PFSK-1 (cell line): Measurements from ENCODE around the gene SCYL3.

Source experiments
- FOXP2 ChIP-seq: optimal IDR thresholded peaks from 2 replicates; pipeline ENCODE3; 2011; ENCODE audit warnings: borderline replicate concordance, control low read depth, inconsistent platforms; ENCODE audit not compliant: insufficient read depth; ENCODE audit errors: extremely low read length, extremely low read depth
- POLR2AphosphoS5 ChIP-seq: IDR thresholded peaks from 2 replicates; pipeline ENCODE4 v1.6.1; 2012; ENCODE audit warnings: low read depth, mild to moderate bottlenecking, control low read depth, low read length, moderate library complexity
- SIN3A ChIP-seq: IDR thresholded peaks from 2 replicates; pipeline ENCODE4 v1.6.1; 2012; ENCODE audit warnings: mild to moderate bottlenecking, low read length, moderate library complexity, borderline replicate concordance; ENCODE audit not compliant: insufficient read depth
- TAF1 ChIP-seq: IDR thresholded peaks from 2 replicates; pipeline ENCODE4 v1.6.1; 2012; ENCODE audit warnings: low read length, control low read depth, borderline replicate concordance; ENCODE audit not compliant: insufficient read depth
- TF ChIP-seq, protein P1 (sequence below), 2 experiments: IDR thresholded peaks; 2 replicates each; pipeline versions ENCODE4 v1.6.1 to v1.8.0; 2011 to 2012; ENCODE audit warnings: low read depth in 2 of 2, low read length in 2 of 2, control low read depth in 1 of 2, inconsistent platforms in 1 of 2, mild to moderate bottlenecking in 1 of 2, moderate library complexity in 1 of 2; ENCODE audit not compliant: insufficient read depth in 1 of 2

SCYL3 gene

DNA sequence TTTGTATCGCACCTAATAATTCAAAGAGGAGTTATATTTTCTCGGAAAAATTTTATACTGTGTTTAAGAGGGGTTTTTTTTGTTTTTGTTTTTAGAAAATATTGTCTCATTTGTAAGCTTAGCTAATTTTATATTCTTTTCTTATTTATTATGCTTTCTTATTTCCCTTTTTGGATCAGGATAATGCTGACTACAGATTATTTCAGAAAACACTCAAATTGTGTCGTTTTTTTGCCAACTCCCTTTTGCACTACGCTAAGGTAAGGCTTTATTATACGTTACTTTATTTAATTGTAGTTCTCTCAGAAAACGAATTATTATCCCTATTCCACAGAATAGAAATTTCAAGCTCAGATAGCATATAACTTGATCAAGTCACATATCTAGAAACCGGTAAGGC, 72.2 kb downstream of the SCYL3 start:
- TF ChIP-seq FOXP2 (no peak), SIN3A (no peak), POLR2AphosphoS5 (no peak), TAF1 (no peak)
- TF ChIP-seq, protein P1, sequence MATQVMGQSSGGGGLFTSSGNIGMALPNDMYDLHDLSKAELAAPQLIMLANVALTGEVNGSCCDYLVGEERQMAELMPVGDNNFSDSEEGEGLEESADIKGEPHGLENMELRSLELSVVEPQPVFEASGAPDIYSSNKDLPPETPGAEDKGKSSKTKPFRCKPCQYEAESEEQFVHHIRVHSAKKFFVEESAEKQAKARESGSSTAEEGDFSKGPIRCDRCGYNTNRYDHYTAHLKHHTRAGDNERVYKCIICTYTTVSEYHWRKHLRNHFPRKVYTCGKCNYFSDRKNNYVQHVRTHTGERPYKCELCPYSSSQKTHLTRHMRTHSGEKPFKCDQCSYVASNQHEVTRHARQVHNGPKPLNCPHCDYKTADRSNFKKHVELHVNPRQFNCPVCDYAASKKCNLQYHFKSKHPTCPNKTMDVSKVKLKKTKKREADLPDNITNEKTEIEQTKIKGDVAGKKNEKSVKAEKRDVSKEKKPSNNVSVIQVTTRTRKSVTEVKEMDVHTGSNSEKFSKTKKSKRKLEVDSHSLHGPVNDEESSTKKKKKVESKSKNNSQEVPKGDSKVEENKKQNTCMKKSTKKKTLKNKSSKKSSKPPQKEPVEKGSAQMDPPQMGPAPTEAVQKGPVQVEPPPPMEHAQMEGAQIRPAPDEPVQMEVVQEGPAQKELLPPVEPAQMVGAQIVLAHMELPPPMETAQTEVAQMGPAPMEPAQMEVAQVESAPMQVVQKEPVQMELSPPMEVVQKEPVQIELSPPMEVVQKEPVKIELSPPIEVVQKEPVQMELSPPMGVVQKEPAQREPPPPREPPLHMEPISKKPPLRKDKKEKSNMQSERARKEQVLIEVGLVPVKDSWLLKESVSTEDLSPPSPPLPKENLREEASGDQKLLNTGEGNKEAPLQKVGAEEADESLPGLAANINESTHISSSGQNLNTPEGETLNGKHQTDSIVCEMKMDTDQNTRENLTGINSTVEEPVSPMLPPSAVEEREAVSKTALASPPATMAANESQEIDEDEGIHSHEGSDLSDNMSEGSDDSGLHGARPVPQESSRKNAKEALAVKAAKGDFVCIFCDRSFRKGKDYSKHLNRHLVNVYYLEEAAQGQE (IDR thresholded peaks at IDR 0.05; ENCODE audit: insufficient read depth in 1 of 2, low read depth in 2 of 2, low read length in 2 of 2), result no peak

DNA sequence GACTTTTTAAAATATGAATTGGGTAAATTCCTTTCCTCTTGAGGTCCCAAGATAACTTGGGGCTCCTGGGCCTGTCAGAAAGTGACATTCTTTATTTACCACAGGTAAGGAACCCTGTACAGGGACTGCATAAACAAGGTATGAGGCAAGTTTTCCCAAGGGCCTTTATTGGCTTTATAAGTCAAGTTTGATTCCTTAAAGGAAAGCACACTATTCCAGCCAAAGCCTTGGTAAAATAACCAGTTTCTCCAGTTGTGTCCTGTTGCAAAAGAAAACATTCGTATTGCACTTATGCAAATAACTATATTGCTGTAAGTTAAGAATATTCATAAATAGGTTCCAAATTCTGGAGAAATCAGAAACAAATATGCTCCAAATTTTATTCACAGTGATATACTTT, 77.1 kb downstream of the SCYL3 start:
- TF ChIP-seq TAF1, result no peak
- no peak for TF ChIP-seq SIN3A
- TF ChIP-seq POLR2AphosphoS5, result no peak
- TF ChIP-seq FOXP2, result no peak
- TF ChIP-seq, protein P1 (IDR thresholded peaks at IDR 0.05; ENCODE audit: insufficient read depth in 1 of 2, low read depth in 2 of 2, low read length in 2 of 2), result no peak

DNA sequence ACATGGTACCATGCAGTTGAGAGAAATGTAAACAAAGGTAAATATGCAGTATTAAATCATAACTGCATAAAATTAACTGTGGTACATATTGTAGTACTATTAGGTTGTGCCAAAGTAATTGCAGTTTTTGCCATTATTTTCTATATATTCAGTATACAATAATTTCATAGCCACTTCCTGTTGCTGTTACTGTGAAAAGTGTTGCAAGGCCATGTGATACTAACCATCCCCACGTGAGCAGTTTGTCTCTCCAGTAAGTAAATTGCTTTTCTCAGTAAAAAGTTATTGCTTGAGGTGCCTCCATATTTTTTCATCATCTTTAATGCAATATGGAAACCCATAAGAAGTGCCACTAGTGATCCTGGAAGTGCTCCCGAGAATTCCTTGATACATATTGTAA, 79.4 kb downstream of the SCYL3 start:
- TF ChIP-seq FOXP2, result no peak

DNA sequence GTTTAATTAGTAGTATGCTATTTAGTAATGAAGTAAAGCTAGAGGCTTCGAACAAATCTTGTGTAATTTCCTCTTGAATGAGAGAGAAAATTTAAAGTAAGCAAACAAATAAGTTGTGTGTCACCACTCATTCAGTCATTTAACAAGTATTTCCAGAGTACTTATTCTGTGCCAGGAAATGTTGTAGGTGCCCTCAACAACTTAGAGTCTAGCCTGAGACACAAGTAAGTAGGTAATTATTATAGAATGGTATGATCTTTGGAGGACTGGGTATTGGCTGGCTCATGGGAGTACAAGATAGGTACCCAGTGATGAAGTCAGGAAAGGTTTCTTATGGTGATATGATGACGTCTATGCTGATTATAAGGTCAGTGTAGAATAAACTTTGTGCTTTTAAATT, 81.6 kb downstream of the SCYL3 start:
- TF ChIP-seq, protein P1 (IDR thresholded peaks at IDR 0.05; ENCODE audit: insufficient read depth in 1 of 2, low read depth in 2 of 2, low read length in 2 of 2), result no peak
- no peak for TF ChIP-seq FOXP2
- TF ChIP-seq TAF1, result no peak
- no peak for TF ChIP-seq POLR2AphosphoS5
- no peak for TF ChIP-seq SIN3A

DNA sequence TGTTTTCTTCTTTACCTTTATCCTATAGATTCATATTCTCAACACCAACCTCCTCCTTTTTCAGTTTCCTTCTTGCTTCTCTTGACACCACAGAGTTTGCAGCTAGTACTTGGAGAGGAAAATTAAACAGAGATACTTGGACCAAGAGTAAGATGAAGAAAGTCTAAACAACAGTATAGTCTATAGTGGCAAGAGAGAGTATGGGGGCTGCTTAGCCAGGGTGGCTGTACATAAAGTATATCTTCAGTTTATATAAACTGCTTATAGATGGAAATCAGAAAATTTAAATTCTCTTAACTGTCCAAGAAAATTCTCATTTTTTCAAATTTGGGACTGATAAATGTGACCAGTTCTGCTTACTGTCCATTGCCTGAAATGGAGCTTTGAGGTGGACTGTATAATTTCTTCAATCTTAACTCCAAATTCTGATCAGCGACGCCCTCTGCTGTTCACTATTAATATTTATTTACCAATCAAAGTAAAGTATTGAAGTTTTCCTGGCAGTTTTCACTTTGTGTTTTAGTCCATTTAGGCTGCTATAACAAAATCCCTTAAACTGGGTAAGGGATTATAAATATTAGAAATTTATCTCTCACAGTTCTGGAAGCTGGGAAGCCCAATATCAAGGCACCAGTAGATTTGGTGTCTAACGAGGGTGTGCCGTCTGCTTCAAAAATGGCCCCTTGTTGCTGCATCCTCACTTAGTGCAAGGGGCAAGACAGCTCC, 84.2 kb downstream of the SCYL3 start:
- TF ChIP-seq SIN3A (no peak), POLR2AphosphoS5 (no peak), TAF1 (no peak), FOXP2 (no peak)
- TF ChIP-seq, protein P1 (IDR thresholded peaks at IDR 0.05; ENCODE audit: insufficient read depth in 1 of 2, low read depth in 2 of 2, low read length in 2 of 2), result no peak
